Measurements from ENCODE around the gene SHMT2.

The SHMT2 gene

DNA sequence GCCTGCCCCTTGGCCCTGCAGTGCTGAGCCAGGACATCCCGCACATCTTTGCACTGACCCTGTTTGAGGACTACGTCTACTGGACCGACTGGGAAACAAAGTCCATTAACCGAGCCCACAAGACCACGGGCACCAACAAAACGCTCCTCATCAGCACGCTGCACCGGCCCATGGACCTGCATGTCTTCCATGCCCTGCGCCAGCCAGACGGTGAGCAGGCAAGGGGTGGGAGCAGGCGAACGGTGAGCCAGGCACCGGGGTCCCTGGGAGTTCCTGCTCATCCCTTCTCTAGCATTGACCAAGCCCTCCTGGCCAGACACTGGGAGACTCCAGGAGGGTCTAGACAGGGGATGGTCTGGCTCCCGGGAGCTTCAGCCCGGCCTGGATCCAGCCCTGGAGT, 30.3 kb upstream of the SHMT2 start:
- no peak for ATAC-seq
- TF ChIP-seq CSDC2 (CRISPR knock-in tag; IDR thresholded peaks at IDR 0.05) (no peak), ZFP30 (CRISPR knock-in tag; IDR thresholded peaks at IDR 0.05) (no peak), PPARA (CRISPR knock-in tag; IDR thresholded peaks at IDR 0.05; ENCODE audit: borderline replicate concordance) (no peak), OSR1 (CRISPR knock-in tag; IDR thresholded peaks at IDR 0.05) (no peak), ESRRG (CRISPR knock-in tag; IDR thresholded peaks at IDR 0.05) (no peak), RARB (CRISPR knock-in tag; IDR thresholded peaks at IDR 0.05) (no peak), TCF4 (CRISPR knock-in tag; IDR thresholded peaks at IDR 0.05; ENCODE audit: borderline replicate concordance) (no peak), ZNF8 (CRISPR knock-in tag; IDR thresholded peaks at IDR 0.05) (no peak), BACH2 (CRISPR knock-in tag; IDR thresholded peaks at IDR 0.05; ENCODE audit: borderline replicate concordance) (no peak), ZFP3 (CRISPR knock-in tag; IDR thresholded peaks at IDR 0.05) (no peak), ZC3H10 (CRISPR knock-in tag; IDR thresholded peaks at IDR 0.05) (no peak), GLIS3 (CRISPR knock-in tag; IDR thresholded peaks at IDR 0.05) (no peak), ISL1 (CRISPR knock-in tag; IDR thresholded peaks at IDR 0.05) (no peak)
- TF ChIP-seq, protein P1, sequence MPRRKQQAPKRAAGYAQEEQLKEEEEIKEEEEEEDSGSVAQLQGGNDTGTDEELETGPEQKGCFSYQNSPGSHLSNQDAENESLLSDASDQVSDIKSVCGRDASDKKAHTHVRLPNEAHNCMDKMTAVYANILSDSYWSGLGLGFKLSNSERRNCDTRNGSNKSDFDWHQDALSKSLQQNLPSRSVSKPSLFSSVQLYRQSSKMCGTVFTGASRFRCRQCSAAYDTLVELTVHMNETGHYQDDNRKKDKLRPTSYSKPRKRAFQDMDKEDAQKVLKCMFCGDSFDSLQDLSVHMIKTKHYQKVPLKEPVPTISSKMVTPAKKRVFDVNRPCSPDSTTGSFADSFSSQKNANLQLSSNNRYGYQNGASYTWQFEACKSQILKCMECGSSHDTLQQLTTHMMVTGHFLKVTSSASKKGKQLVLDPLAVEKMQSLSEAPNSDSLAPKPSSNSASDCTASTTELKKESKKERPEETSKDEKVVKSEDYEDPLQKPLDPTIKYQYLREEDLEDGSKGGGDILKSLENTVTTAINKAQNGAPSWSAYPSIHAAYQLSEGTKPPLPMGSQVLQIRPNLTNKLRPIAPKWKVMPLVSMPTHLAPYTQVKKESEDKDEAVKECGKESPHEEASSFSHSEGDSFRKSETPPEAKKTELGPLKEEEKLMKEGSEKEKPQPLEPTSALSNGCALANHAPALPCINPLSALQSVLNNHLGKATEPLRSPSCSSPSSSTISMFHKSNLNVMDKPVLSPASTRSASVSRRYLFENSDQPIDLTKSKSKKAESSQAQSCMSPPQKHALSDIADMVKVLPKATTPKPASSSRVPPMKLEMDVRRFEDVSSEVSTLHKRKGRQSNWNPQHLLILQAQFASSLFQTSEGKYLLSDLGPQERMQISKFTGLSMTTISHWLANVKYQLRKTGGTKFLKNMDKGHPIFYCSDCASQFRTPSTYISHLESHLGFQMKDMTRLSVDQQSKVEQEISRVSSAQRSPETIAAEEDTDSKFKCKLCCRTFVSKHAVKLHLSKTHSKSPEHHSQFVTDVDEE (CRISPR knock-in tag; IDR thresholded peaks at IDR 0.05) = no peak
- TF ChIP-seq, protein P2, sequence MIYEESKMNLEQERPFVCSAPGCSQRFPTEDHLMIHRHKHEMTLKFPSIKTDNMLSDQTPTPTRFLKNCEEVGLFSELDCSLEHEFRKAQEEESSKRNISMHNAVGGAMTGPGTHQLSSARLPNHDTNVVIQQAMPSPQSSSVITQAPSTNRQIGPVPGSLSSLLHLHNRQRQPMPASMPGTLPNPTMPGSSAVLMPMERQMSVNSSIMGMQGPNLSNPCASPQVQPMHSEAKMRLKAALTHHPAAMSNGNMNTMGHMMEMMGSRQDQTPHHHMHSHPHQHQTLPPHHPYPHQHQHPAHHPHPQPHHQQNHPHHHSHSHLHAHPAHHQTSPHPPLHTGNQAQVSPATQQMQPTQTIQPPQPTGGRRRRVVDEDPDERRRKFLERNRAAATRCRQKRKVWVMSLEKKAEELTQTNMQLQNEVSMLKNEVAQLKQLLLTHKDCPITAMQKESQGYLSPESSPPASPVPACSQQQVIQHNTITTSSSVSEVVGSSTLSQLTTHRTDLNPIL (CRISPR knock-in tag; IDR thresholded peaks at IDR 0.05; ENCODE audit: low read depth) = no peak
- TF ChIP-seq, protein P3, sequence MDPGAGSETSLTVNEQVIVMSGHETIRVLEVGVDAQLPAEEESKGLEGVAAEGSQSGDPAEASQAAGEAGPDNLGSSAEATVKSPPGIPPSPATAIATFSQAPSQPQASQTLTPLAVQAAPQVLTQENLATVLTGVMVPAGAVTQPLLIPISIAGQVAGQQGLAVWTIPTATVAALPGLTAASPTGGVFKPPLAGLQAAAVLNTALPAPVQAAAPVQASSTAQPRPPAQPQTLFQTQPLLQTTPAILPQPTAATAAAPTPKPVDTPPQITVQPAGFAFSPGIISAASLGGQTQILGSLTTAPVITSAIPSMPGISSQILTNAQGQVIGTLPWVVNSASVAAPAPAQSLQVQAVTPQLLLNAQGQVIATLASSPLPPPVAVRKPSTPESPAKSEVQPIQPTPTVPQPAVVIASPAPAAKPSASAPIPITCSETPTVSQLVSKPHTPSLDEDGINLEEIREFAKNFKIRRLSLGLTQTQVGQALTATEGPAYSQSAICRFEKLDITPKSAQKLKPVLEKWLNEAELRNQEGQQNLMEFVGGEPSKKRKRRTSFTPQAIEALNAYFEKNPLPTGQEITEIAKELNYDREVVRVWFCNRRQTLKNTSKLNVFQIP (CRISPR knock-in tag; IDR thresholded peaks at IDR 0.05; ENCODE audit: borderline replicate concordance, low read depth) = no peak

DNA sequence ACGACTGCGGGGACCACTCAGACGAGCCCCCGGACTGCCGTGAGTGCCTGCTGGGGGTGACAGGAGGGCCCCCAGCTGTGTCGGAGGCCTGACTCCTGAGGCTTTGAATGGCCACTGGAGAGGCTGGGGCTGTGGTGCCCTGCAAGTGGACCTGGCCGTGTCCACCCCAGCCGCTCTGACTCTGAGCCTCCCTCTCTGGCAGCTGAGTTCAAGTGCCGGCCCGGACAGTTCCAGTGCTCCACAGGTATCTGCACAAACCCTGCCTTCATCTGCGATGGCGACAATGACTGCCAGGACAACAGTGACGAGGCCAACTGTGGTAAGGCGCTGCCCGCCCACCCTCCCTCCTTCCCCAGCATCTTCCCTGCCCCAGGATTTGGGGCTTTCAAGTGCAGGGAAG, 29.0 kb upstream of the SHMT2 start:
- no peak for ATAC-seq
- TF ChIP-seq CSDC2 (CRISPR knock-in tag; IDR thresholded peaks at IDR 0.05) (no peak), ZNF565 (CRISPR knock-in tag; conservative IDR thresholded peaks at IDR 0.05; ENCODE audit: low read depth) (no peak), TCF4 (CRISPR knock-in tag; IDR thresholded peaks at IDR 0.05; ENCODE audit: borderline replicate concordance) (no peak)

DNA sequence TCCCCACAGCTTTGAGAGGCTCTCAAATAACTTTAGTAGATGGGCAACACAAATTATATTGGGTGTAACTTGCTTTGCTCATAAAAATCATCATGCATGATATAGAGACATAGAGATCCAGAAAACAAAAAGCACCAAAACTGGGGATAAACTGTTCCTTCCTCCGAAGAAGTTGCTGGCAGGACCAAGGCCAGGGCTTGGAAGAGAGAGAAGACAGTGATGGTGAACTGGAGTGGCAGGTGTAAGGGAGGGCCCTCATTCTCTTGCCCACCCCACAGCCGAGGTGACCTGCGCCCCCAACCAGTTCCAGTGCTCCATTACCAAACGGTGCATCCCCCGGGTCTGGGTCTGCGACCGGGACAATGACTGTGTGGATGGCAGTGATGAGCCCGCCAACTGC, 28.3 kb upstream of the SHMT2 start:
- TF ChIP-seq, protein P1 (CRISPR knock-in tag; IDR thresholded peaks at IDR 0.05) = no peak
- TF ChIP-seq ZNF565 (CRISPR knock-in tag; conservative IDR thresholded peaks at IDR 0.05; ENCODE audit: low read depth) (no peak), ZNF70 (CRISPR knock-in tag; IDR thresholded peaks at IDR 0.05) (no peak), ISL1 (CRISPR knock-in tag; IDR thresholded peaks at IDR 0.05) (no peak), ZFP30 (CRISPR knock-in tag; IDR thresholded peaks at IDR 0.05) (no peak), CSDC2 (CRISPR knock-in tag; IDR thresholded peaks at IDR 0.05) (no peak), TOX (CRISPR knock-in tag; IDR thresholded peaks at IDR 0.05; ENCODE audit: borderline replicate concordance) (no peak), ZC3H10 (CRISPR knock-in tag; IDR thresholded peaks at IDR 0.05) (no peak), OSR1 (CRISPR knock-in tag; IDR thresholded peaks at IDR 0.05) (no peak), GLIS3 (CRISPR knock-in tag; IDR thresholded peaks at IDR 0.05) (no peak), ARNTL (CRISPR knock-in tag; IDR thresholded peaks at IDR 0.05; ENCODE audit: borderline replicate concordance, low read depth) (no peak), ZNF8 (CRISPR knock-in tag; IDR thresholded peaks at IDR 0.05) (no peak), PPARA (CRISPR knock-in tag; IDR thresholded peaks at IDR 0.05; ENCODE audit: borderline replicate concordance) (no peak), ZFP3 (CRISPR knock-in tag; IDR thresholded peaks at IDR 0.05) (no peak), BACH2 (CRISPR knock-in tag; IDR thresholded peaks at IDR 0.05; ENCODE audit: borderline replicate concordance) (no peak), ESRRG (CRISPR knock-in tag; IDR thresholded peaks at IDR 0.05) (no peak), TCF4 (CRISPR knock-in tag; IDR thresholded peaks at IDR 0.05; ENCODE audit: borderline replicate concordance) (no peak)
- TF ChIP-seq, protein P4, sequence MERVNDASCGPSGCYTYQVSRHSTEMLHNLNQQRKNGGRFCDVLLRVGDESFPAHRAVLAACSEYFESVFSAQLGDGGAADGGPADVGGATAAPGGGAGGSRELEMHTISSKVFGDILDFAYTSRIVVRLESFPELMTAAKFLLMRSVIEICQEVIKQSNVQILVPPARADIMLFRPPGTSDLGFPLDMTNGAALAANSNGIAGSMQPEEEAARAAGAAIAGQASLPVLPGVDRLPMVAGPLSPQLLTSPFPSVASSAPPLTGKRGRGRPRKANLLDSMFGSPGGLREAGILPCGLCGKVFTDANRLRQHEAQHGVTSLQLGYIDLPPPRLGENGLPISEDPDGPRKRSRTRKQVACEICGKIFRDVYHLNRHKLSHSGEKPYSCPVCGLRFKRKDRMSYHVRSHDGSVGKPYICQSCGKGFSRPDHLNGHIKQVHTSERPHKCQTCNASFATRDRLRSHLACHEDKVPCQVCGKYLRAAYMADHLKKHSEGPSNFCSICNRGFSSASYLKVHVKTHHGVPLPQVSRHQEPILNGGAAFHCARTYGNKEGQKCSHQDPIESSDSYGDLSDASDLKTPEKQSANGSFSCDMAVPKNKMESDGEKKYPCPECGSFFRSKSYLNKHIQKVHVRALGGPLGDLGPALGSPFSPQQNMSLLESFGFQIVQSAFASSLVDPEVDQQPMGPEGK (CRISPR knock-in tag; IDR thresholded peaks at IDR 0.05; ENCODE audit: borderline replicate concordance) = no peak
- TF ChIP-seq, protein P2 (CRISPR knock-in tag; IDR thresholded peaks at IDR 0.05; ENCODE audit: low read depth) = no peak
- ATAC-seq = no peak
